K562 (cell line): Measurements from ENCODE around the gene UBE2L6. TPM values are rescaled to one million over a fixed set of nuclear protein-coding genes. Genes with fewer than 3 reads are reported as not detected.

ENCODE experiments used
- ATAC-seq: fragments of 200-7000 bp; cut with Tn5 transposase; 3 replicates; pipeline ENCODE4 v1.9.1; 2020; ENCODE audit warnings: moderate library complexity
- BruUV-seq: library from RNA; stranded (reverse); fragments of 400-500 nt; replicated peaks from 2 replicates; lab custom pipeline; 2021; lab: Mats Ljungman, UMichigan
- CTCF ChIA-PET: fragments of 300-600 bp; formaldehyde crosslinking; extraction: SDS; loops from one replicate; lab custom pipeline; 2021; ENCODE audit warnings: low intra/inter-chr PET ratio; lab: Yijun Ruan, JAX
- POLR2A ChIA-PET: fragments of 300-600, 350-650 bp; sonication (Branson Sonifier 250); formaldehyde crosslinking; extraction: SDS; loops from one replicate; lab custom pipeline; 2021; ENCODE audit warnings: antibody characterized with exemption, inconsistent platforms; lab: Yijun Ruan, JAX
- DNase-seq, 4 experiments: peaks; one replicate each; pipeline versions ENCODE4 v3.0.0 to v3.0.0-alpha.2; 2011 to 2018; ENCODE audit warnings: low spot score in 3 of 4, mixed read lengths in 3 of 4; ENCODE audit errors: extremely low read depth in 1 of 4
- FAIRE-seq: peaks from 2 replicates; lab custom pipeline; 2011; peaks lifted over from hg19 to GRCh38; lab: Jason Lieb, UNC
- H2AFZ ChIP-seq: 2 replicates; pipeline ENCODE4 v1.6.0; 2011; ENCODE audit warnings: low read depth, low read length, control low read depth, inconsistent platforms
- H3K27ac ChIP-seq: fragments of 200-600 bp; 3 replicates; pipeline ENCODE4 v1.8.0; 2011; ENCODE audit warnings: low read depth, mild to moderate bottlenecking, control low read depth, inconsistent platforms, low read length, moderate library complexity, mixed read lengths; ENCODE audit errors: extremely low read depth
- H3K27me3 ChIP-seq, 2 experiments: fragments of 300-600 bp in 1 of 2; 2 replicates in 1 of 2; 3 replicates in 1 of 2; pipeline versions ENCODE4 v1.6.0 to v1.8.0; 2011; ENCODE audit warnings: inconsistent platforms in 2 of 2, low read length in 2 of 2, mild to moderate bottlenecking in 1 of 2, mixed read lengths in 1 of 2, moderate library complexity in 1 of 2; ENCODE audit not compliant: control insufficient read depth in 2 of 2, insufficient read depth in 2 of 2
- H3K36me3 ChIP-seq: fragments of 300-600 bp; 3 replicates; pipeline ENCODE4 v1.8.0; 2011; ENCODE audit warnings: mild to moderate bottlenecking, low read length, inconsistent platforms; ENCODE audit not compliant: control insufficient read depth, insufficient read depth
- H3K4me1 ChIP-seq, 2 experiments: fragments of 200-600 bp in 1 of 2; replicated peaks in 1 of 2; 2 replicates in 1 of 2; 3 replicates in 1 of 2; pipeline versions ENCODE4 v1.5.1 to v1.8.0; 2011; ENCODE audit warnings: inconsistent platforms in 2 of 2, low read length in 2 of 2, mild to moderate bottlenecking in 1 of 2, mixed read lengths in 1 of 2, moderate library complexity in 1 of 2; ENCODE audit not compliant: control insufficient read depth in 2 of 2, insufficient read depth in 2 of 2
- H3K4me2 ChIP-seq: 2 replicates; pipeline ENCODE4 v1.6.1; 2011; ENCODE audit warnings: low read length, control low read depth, inconsistent platforms, mixed read lengths; ENCODE audit not compliant: insufficient read depth
- H3K4me3 ChIP-seq: fragments of 200-600 bp; sonication (generic), shearing (Covaris generic); 2 replicates; pipeline ENCODE4 v1.5.1; 2016; ENCODE audit warnings: control low read depth, inconsistent platforms
- H3K79me2 ChIP-seq: fragments of 200-600 bp; 3 replicates; pipeline ENCODE4 v1.8.0; 2011; ENCODE audit warnings: low read length, inconsistent platforms; ENCODE audit not compliant: control insufficient read depth, insufficient read depth
- H3K9ac ChIP-seq, 2 experiments: 2 replicates each; pipeline versions ENCODE4 v1.6.0 to v1.6.1; 2011; ENCODE audit warnings: low read depth in 2 of 2, low read length in 2 of 2, control low read depth in 1 of 2, inconsistent platforms in 1 of 2, mild to moderate bottlenecking in 1 of 2, mixed read lengths in 1 of 2; ENCODE audit not compliant: insufficient read depth in 1 of 2
- H3K9me1 ChIP-seq: one replicate; pipeline ENCODE4 v1.6.0; 2011; ENCODE audit warnings: inconsistent platforms, mild to moderate bottlenecking, low read length, moderate library complexity; ENCODE audit not compliant: control insufficient read depth, insufficient read depth
- H3K9me3 ChIP-seq: replicated peaks from 2 replicates; pipeline ENCODE4 v1.5.1; 2011; ENCODE audit warnings: low read depth, low read length, inconsistent platforms; ENCODE audit not compliant: control insufficient read depth, insufficient read depth
- H4K20me1 ChIP-seq: replicated peaks from 2 replicates; pipeline ENCODE4 v1.6.1; 2011; ENCODE audit warnings: low read length, inconsistent platforms, mixed read lengths; ENCODE audit not compliant: control insufficient read depth, insufficient read depth
- BRCA1 ChIP-seq, 2 experiments: fragments of 450-650 bp in 1 of 2; sonication (generic) in 1 of 2; formaldehyde crosslinking in 1 of 2; IDR thresholded peaks; 2 replicates each; pipeline versions ENCODE4 v1.5.0 to v1.6.1; 2017 to 2020; ENCODE audit warnings: mild to moderate bottlenecking in 1 of 2, missing genetic modification reagents in 1 of 2
- CBFB ChIP-seq: sonication (generic); formaldehyde crosslinking; IDR thresholded peaks from 2 replicates; pipeline ENCODE4 v1.4.0; 2020; ENCODE audit warnings: mild to moderate bottlenecking, missing genetic modification reagents
- GABPA ChIP-seq: fragments of 200-800 bp; sonication (Bioruptor generic); conservative IDR thresholded peaks from 2 replicates; pipeline ENCODE4 v1.6.1; 2016; ENCODE audit warnings: low read depth, missing genetic modification characterization, missing compliant biosample characterization
- HES1 ChIP-seq: fragments of 450-650 bp; IDR thresholded peaks from 2 replicates; pipeline ENCODE4 v1.6.1; 2016; ENCODE audit warnings: low read depth, mild to moderate bottlenecking, moderate library complexity
- IRF1 ChIP-seq: sonication (generic); formaldehyde crosslinking; IDR thresholded peaks from 2 replicates; pipeline ENCODE4 v1.8.0; 2022; ENCODE audit warnings: missing genetic modification reagents, mild to moderate bottlenecking, borderline replicate concordance
- MAFK ChIP-seq: IDR thresholded peaks from 2 replicates; pipeline ENCODE4 v1.6.1; 2011; ENCODE audit warnings: low read length, improper control_type of control experiment
- MCM2 ChIP-seq: fragments of 450-650 bp; IDR thresholded peaks from 2 replicates; pipeline ENCODE4 v1.6.1; 2017; ENCODE audit warnings: low read depth, mild to moderate bottlenecking
- PATZ1 ChIP-seq: fragments of 250-450 bp; sonication (Bioruptor Pico); IDR thresholded peaks from 2 replicates; pipeline ENCODE4 v1.5.0; 2020; ENCODE audit warnings: mild to moderate bottlenecking, borderline replicate concordance
- PHTF2 ChIP-seq: fragments of 250-450 bp; sonication (Bioruptor Pico); IDR thresholded peaks from 2 replicates; pipeline ENCODE4 v1.5.0; 2021; ENCODE audit warnings: mild to moderate bottlenecking
- PPARD ChIP-seq: fragments of 250-450 bp; sonication (Bioruptor Pico); IDR thresholded peaks from 2 replicates; pipeline ENCODE4 v1.8.0; 2022; ENCODE audit warnings: inconsistent platforms, mild to moderate bottlenecking, moderate library complexity
- RAD51 ChIP-seq: fragments of 450-650 bp; IDR thresholded peaks from 2 replicates; pipeline ENCODE4 v1.7.1; 2016; ENCODE audit warnings: low read depth, mild to moderate bottlenecking, borderline replicate concordance
- RBM25 ChIP-seq: fragments of 200-400 bp; formaldehyde crosslinking; IDR thresholded peaks from 2 replicates; pipeline ENCODE4 v1.6.1; 2018; ENCODE audit warnings: low read length, low read depth, moderate library complexity; ENCODE audit not compliant: severe bottlenecking
- RNF2 ChIP-seq: sonication (generic); IDR thresholded peaks from 2 replicates; pipeline ENCODE4 v1.6.1; 2016
- SAP30 ChIP-seq: fragments of 200-600 bp; sonication (generic); IDR thresholded peaks from 2 replicates; pipeline ENCODE4 v1.6.1; 2012; ENCODE audit warnings: borderline replicate concordance, low read depth, mild to moderate bottlenecking, moderate library complexity, low read length, control low read depth, inconsistent platforms; ENCODE audit not compliant: insufficient read depth, poor library complexity, severe bottlenecking
- SMAD3 ChIP-seq: fragments of 450-650 bp; formaldehyde crosslinking; conservative IDR thresholded peaks from 2 replicates; pipeline ENCODE4 v1.4.0; 2020; ENCODE audit warnings: mild to moderate bottlenecking
- TARDBP ChIP-seq: fragments of 450-650 bp; IDR thresholded peaks from 2 replicates; pipeline ENCODE4 v1.6.1; 2016
- TEAD1 ChIP-seq, 2 experiments: fragments of 450-650 bp in 1 of 2; sonication (generic) in 1 of 2; formaldehyde crosslinking; IDR thresholded peaks; 2 replicates each; pipeline versions ENCODE4 v1.4.0 to v1.8.0; 2020 to 2022; ENCODE audit warnings: mild to moderate bottlenecking in 2 of 2, missing genetic modification reagents in 1 of 2
- ZBED1 ChIP-seq: IDR thresholded peaks from 2 replicates; pipeline ENCODE4 v1.6.1; 2014
- ZNF263 ChIP-seq: sonication (generic); formaldehyde crosslinking; IDR thresholded peaks from 2 replicates; pipeline ENCODE4 v1.8.0; 2022; ENCODE audit warnings: mild to moderate bottlenecking, missing genetic modification reagents, borderline replicate concordance
- in situ Hi-C: fragments of 300-500 bp; cut with MboI; formaldehyde crosslinking; loops from 4 replicates; pipeline ENCODE4 v1.15.0; 2018; ENCODE audit warnings: inconsistent platforms, mixed read lengths
- intact Hi-C: fragments of 100-400 bp; cut with micrococcal nuclease; formaldehyde crosslinking; loops from 2 replicates; pipeline ENCODE4 v1.14.2; 2022
- polyA plus RNA-seq, 8 experiments: library from polyadenylated mRNA; depleted of rRNA in 4 of 8; stranded (reverse) in 5 of 8; unstranded in 3 of 8; fragments of >200 nt; fragmentation: Nextera tagmentation in 2 of 8; fragmentation: Illumina TruSeq in 1 of 8; extraction: Ambion mirVana in 2 of 8; extraction: Trizol in 1 of 8; gene quantifications; 2 replicates each; pipeline versions ENCODE4 v1.2.1 to v1.2.3, GENCODE V29; 2011 to 2014; ENCODE audit warnings: inconsistent platforms in 1 of 8, missing spikeins in 1 of 8
- total RNA-seq, 7 experiments: library from RNA; depleted of rRNA in 6 of 7; stranded (reverse); fragments of >200 nt in 6 of 7; fragmentation: Illumina TruSeq in 2 of 7; extraction: Trizol in 2 of 7; gene quantifications; 2 replicates each; pipeline versions ENCODE4 v1.2.1 to v1.2.3, GENCODE V29; 2011 to 2021; ENCODE audit warnings: low replicate concordance in 1 of 7
- TF ChIP-seq, protein P1 (sequence below): fragments of 450-650 bp; IDR thresholded peaks from 2 replicates; pipeline ENCODE4 v1.6.1; 2017; ENCODE audit warnings: mild to moderate bottlenecking, moderate library complexity

Gene UBE2L6
- total and polyA plus RNA-seq, 9 of the 15 experiments (the other 6 are each of a cell fraction or from before 2014, with no cell fraction given): 5.9 to 24.9 (median 9.7) TPM

GRCh38 chr11:57529012-57529411 is 38.5 kb downstream of the UBE2L6 start:
- peak overlapping the region; percentile 97; the same call in 1 of the 2 replicates for H3K4me2 ChIP-seq
- H3K4me1 ChIP-seq: peaks cover 9 to 34% of the 10 kb centered on the region in 2 experiments; a peak in 4 of 5 replicates
- H3K27ac ChIP-seq: no peak overlapping the region; the same call in 1 of the 3 replicates
- peaks cover 36% of the 10 kb centered on the region for H3K36me3 ChIP-seq
- POLR2A ChIA-PET: interaction anchor here (1.1 to 2.2 kb wide), 5 partner anchors 9 to 71 kb away, joined by 3 to 9 read pairs (median 4); partner anchors contain the start of gene SLC43A1
- DNase-seq: no peak
- in situ Hi-C loops (loop anchor here (5.0 to 10.0 kb wide), 2 partner anchors 37 to 184 kb away; no protein-coding TSS in a partner anchor), intact Hi-C loops (no loop called here)
- no peaks in the 10 kb centered on the region for H4K20me1 ChIP-seq
- BruUV-seq: no TSS peak
- ATAC-seq: no peak
- H3K79me2 ChIP-seq: peaks cover 35% of the 10 kb centered on the region
- H2AFZ ChIP-seq: no peak overlapping the region
- peak overlapping the region in 1 of 2 experiments; percentile 91; a peak in 1 of 4 replicates for H3K9ac ChIP-seq
- 0 out of 2 replicates have a peak overlapping the region, but pooled peaks have one; percentile 82 for H3K4me3 ChIP-seq
- H3K9me1 ChIP-seq: no peaks in the 10 kb centered on the region
- CTCF ChIA-PET: no interaction called here
- FAIRE-seq: no peak
- no peaks in the 10 kb centered on the region for H3K27me3 ChIP-seq
- H3K9me3 ChIP-seq: no peaks in the 10 kb centered on the region
- no peak for TF ChIP-seq PPARD
- no peak for TF ChIP-seq MCM2
- no peak for TF ChIP-seq SAP30
- TF ChIP-seq MAFK: no peak
- TF ChIP-seq ZNF263: no peak
- TF ChIP-seq RNF2: no peak
- no peak for TF ChIP-seq ZBED1
- no peak for TF ChIP-seq BRCA1 (IDR thresholded peaks at IDR 0.05)
- TF ChIP-seq BRCA1 (CRISPR knock-in tag; IDR thresholded peaks at IDR 0.05): no peak
- TF ChIP-seq RBM25: peak; percentile 79
- no peak for TF ChIP-seq TEAD1 (CRISPR knock-in tag; IDR thresholded peaks at IDR 0.05)
- TF ChIP-seq HES1: no peak
- no peak for TF ChIP-seq IRF1 (CRISPR knock-in tag)
- TF ChIP-seq CBFB (CRISPR knock-in tag): no peak
- TF ChIP-seq, protein P1, sequence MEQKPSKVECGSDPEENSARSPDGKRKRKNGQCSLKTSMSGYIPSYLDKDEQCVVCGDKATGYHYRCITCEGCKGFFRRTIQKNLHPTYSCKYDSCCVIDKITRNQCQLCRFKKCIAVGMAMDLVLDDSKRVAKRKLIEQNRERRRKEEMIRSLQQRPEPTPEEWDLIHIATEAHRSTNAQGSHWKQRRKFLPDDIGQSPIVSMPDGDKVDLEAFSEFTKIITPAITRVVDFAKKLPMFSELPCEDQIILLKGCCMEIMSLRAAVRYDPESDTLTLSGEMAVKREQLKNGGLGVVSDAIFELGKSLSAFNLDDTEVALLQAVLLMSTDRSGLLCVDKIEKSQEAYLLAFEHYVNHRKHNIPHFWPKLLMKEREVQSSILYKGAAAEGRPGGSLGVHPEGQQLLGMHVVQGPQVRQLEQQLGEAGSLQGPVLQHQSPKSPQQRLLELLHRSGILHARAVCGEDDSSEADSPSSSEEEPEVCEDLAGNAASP: no peak
- TF ChIP-seq PATZ1 (CRISPR knock-in tag): no peak
- TF ChIP-seq RAD51: no peak
- no peak for TF ChIP-seq GABPA (tag)
- TF ChIP-seq SMAD3 (CRISPR knock-in tag): no peak
- no peak for TF ChIP-seq PHTF2
- no peak for TF ChIP-seq TARDBP
